MM.1S (cell line): ENCODE results near the gene CAPRIN1.

Source experiments
- CTCF ChIP-seq: fragments of 300-600 bp; sonication (generic); IDR thresholded peaks from 2 replicates; pipeline ENCODE4 v1.5.1; 2016; ENCODE audit warnings: antibody characterized with exemption, low read length, mixed read lengths
- EZH2phosphoT487 ChIP-seq: fragments of 300-600 bp; sonication (generic); IDR thresholded peaks from 2 replicates; pipeline ENCODE4 v1.6.1; 2018; ENCODE audit warnings: antibody characterized with exemption, low read length

DNA sequence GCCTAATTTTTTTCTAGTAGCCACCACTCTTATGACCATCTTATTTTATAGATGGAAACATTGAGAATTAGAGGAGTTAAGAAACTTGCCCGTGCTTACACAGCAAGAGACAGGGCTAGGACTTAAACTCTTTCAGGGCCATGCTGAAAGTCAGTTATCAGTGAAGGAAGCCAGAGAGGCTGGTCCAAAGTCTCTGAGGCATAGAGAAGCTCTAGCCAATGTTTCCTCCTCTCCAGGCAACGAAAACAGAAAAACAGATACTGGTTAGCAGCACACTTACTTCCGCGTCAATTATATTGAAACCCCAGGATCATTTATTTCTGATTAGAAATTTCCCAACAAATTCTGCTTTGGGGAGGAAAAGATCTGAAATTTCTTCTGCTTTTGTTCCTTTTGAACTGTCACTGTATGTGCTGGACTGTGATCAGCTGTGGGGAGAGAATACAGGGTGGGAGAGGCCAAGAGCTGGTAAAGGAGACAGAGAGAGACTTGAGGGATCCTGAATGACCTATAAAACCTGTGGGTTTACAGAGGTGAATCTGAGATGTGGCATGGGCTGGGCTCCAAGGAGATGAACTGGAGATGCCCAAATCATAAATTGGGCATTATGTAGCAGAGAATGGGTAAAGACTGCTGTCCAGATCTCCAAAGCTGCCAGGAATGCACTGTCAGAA is 37.5 kb upstream of the CAPRIN1 start:
- TF ChIP-seq CTCF = no peak
- TF ChIP-seq EZH2phosphoT487 = no peak
